Caki2 (cell line): ENCODE results near the gene TNFAIP8L3. TPM values are rescaled to one million over a fixed set of nuclear protein-coding genes. Genes with fewer than 3 reads are reported as not detected.

Experiments
- DNase-seq: peaks from one replicate; pipeline ENCODE4 v3.0.0-alpha.2; 2015; ENCODE audit warnings: low read depth
- in situ Hi-C: cut with HindIII; loops from 2 replicates; pipeline ENCODE4 v1.10.0; 2016; ENCODE audit warnings: low sequenced_read_pairs, low pct_unique_long_range_greater_than_20kb, mixed read lengths
- total RNA-seq: library from RNA; depleted of rRNA; stranded (reverse); fragments of >200 nt; shearing (Covaris generic); gene quantifications from 2 replicates; pipeline ENCODE4 v1.2.3, GENCODE V29; 2014; ENCODE audit warnings: low replicate concordance

The TNFAIP8L3 gene
- total RNA-seq, 1 experiment from 2014 or later = 0.14 TPM

GRCh38 chr15:51121631-51122225 lies 27.0 kb upstream of the TNFAIP8L3 start:
- no peak for DNase-seq
- in situ Hi-C loops = no loop called here

GRCh38 chr15:51121118-51121517 lies 26.4 kb upstream of the TNFAIP8L3 start:
- in situ Hi-C loops = no loop called here
- DNase-seq = peak; percentile 69

GRCh38 chr15:51119120-51119519 lies 24.4 kb upstream of the TNFAIP8L3 start:
- no peak for DNase-seq
- in situ Hi-C loops = no loop called here

GRCh38 chr15:51117270-51117669 lies 22.6 kb upstream of the TNFAIP8L3 start:
- DNase-seq = no peak
- in situ Hi-C loops = no loop called here

- in situ Hi-C loops = no loop called here
- no peak for DNase-seq
These were observed 19.9 kb upstream of the TNFAIP8L3 start for GRCh38 chr15:51114437-51115119.

GRCh38 chr15:51112078-51112477 lies 17.4 kb upstream of the TNFAIP8L3 start:
- DNase-seq = no peak
- in situ Hi-C loops = no loop called here

GRCh38 chr15:51111061-51111460 lies 16.4 kb upstream of the TNFAIP8L3 start:
- in situ Hi-C loops = no loop called here
- no peak for DNase-seq

- in situ Hi-C loops = no loop called here
- DNase-seq = no peak
These were observed 15.5 kb upstream of the TNFAIP8L3 start for GRCh38 chr15:51110171-51110570.

- DNase-seq = no peak
- in situ Hi-C loops = no loop called here
These were observed 14.3 kb upstream of the TNFAIP8L3 start for GRCh38 chr15:51108933-51109550.

- no peak for DNase-seq
- in situ Hi-C loops = no loop called here
These were observed 12.9 kb upstream of the TNFAIP8L3 start for GRCh38 chr15:51107612-51108011.

GRCh38 chr15:51106481-51106880 lies 11.8 kb upstream of the TNFAIP8L3 start:
- no peak for DNase-seq
- in situ Hi-C loops = no loop called here

- no peak for DNase-seq
- in situ Hi-C loops = no loop called here
These were observed 10.8 kb upstream of the TNFAIP8L3 start for GRCh38 chr15:51105430-51106016.

- in situ Hi-C loops = no loop called here
- DNase-seq = no peak
These were observed 9.8 kb upstream of the TNFAIP8L3 start for GRCh38 chr15:51104512-51104911.

- no peak for DNase-seq
- in situ Hi-C loops = no loop called here
These were observed 8.6 kb upstream of the TNFAIP8L3 start for GRCh38 chr15:51103330-51103729.

GRCh38 chr15:51100785-51101489 lies 6.2 kb upstream of the TNFAIP8L3 start:
- in situ Hi-C loops = no loop called here
- no peak for DNase-seq

GRCh38 chr15:51099185-51099584 lies 4.5 kb upstream of the TNFAIP8L3 start:
- in situ Hi-C loops = no loop called here
- no peak for DNase-seq

GRCh38 chr15:51098331-51098619 lies 3.6 kb upstream of the TNFAIP8L3 start:
- no peak for DNase-seq
- in situ Hi-C loops = no loop called here

GRCh38 chr15:51097553-51098330 lies 3.0 kb upstream of the TNFAIP8L3 start:
- DNase-seq = no peak
- in situ Hi-C loops = no loop called here
